GM06990 (cell line): Measurements from ENCODE around the gene PON3.

ENCODE experiments used
- DNase-seq: peaks from one replicate; pipeline ENCODE4 v3.0.0-alpha.2; 2011; ENCODE audit not compliant: insufficient read length; ENCODE audit errors: extremely low read depth
- H3K27me3 ChIP-seq: replicated peaks from 2 replicates; pipeline ENCODE4 v1.6.0; 2011; ENCODE audit warnings: low read length; ENCODE audit not compliant: control insufficient read depth, insufficient read depth
- H3K36me3 ChIP-seq: 2 replicates; pipeline ENCODE4 v1.5.1; 2011; ENCODE audit warnings: low read length; ENCODE audit not compliant: control insufficient read depth, insufficient read depth
- H3K4me3 ChIP-seq: replicated peaks from 2 replicates; pipeline ENCODE4 v1.5.1; 2011; ENCODE audit warnings: low read depth, mild to moderate bottlenecking, control low read depth, low read length
- TF ChIP-seq, protein P1 (sequence below): IDR thresholded peaks from 2 replicates; pipeline ENCODE4 v1.5.1; 2011; ENCODE audit warnings: low read length, control low read depth, mild to moderate bottlenecking, inconsistent platforms; ENCODE audit not compliant: insufficient read depth, poor library complexity, severe bottlenecking

The PON3 gene

DNA sequence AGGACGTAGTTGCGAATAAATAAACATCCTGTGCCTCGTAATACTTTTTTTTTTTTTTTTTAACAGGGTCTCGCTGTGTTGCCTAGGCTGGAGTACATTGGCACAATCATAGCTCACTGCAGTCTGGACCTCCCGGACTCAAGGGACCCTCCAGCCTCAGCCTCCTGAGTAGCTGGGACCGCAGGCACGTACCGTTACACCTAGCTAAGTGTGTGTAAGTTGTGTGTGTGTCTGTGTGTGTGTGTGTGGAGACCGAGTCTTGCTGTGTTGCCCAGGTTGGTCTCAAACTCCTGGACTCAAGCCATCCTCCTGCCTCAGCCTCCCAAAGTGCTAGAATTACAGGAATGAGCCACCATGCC is 39.2 kb upstream of the PON3 start:
- no peak for DNase-seq
- Histone ChIP-seq H3K27me3 (no peaks in the 10 kb centered on the region), H3K4me3 (no peak overlapping the region), H3K36me3 (no peaks in the 10 kb centered on the region)
- TF ChIP-seq, protein P1, sequence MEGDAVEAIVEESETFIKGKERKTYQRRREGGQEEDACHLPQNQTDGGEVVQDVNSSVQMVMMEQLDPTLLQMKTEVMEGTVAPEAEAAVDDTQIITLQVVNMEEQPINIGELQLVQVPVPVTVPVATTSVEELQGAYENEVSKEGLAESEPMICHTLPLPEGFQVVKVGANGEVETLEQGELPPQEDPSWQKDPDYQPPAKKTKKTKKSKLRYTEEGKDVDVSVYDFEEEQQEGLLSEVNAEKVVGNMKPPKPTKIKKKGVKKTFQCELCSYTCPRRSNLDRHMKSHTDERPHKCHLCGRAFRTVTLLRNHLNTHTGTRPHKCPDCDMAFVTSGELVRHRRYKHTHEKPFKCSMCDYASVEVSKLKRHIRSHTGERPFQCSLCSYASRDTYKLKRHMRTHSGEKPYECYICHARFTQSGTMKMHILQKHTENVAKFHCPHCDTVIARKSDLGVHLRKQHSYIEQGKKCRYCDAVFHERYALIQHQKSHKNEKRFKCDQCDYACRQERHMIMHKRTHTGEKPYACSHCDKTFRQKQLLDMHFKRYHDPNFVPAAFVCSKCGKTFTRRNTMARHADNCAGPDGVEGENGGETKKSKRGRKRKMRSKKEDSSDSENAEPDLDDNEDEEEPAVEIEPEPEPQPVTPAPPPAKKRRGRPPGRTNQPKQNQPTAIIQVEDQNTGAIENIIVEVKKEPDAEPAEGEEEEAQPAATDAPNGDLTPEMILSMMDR, result no peak

DNA sequence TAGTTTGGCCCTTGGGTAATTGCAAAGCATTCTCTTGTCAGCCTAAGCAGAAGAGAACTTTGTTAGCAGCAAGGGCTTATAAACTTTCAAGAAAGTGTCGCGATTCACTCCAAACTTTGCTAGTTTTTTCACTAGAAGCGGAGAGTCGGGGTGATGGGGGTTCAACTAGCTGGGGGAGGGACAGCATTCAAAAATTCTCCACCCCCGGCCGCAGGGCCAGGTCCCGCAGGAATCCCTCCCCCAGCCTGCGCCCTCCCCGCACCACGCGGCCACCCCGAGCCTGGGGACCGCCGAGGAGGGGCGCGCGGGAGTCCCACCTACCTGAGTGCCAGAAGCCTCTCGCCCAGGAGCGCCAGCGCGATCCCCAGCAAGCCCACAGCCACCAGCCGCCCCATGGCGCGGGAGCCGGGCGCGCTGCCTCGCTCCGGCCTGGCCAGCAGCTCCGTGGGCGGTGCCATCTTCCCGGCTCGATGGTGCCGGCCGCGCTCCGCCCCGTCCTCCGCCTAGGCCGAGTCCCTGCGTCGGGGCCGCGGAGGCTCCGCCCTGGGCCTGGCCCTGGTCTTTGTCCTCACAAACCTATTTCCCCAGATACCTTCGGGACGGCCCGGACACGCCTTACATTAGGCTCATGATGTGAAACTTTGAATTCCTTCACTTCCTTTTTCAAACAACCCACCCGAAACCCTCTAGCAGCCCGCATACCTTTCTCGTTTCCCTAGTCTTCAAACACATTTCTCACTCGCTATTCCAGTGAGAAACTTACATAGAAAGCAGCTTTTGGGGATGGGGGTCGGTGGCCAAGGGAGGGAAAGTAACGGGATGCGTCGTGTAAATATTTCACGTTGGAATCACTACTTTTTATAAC is 38.6 kb upstream of the PON3 start, which contains the start of gene PON2:
TSS of gene PON2 (minus strand) at position 472 of the 865 bp plus-strand sequence. CDS start at position 395, 77 bp downstream.
- TF ChIP-seq, protein P1, result no peak
- no peaks in the 10 kb centered on the region for H3K27me3 ChIP-seq
- H3K36me3 ChIP-seq, result no peaks in the 10 kb centered on the region
- peak; percentile 88 for DNase-seq
- H3K4me3 ChIP-seq, result peak within 1 kb of the TSS; percentile 54

DNA sequence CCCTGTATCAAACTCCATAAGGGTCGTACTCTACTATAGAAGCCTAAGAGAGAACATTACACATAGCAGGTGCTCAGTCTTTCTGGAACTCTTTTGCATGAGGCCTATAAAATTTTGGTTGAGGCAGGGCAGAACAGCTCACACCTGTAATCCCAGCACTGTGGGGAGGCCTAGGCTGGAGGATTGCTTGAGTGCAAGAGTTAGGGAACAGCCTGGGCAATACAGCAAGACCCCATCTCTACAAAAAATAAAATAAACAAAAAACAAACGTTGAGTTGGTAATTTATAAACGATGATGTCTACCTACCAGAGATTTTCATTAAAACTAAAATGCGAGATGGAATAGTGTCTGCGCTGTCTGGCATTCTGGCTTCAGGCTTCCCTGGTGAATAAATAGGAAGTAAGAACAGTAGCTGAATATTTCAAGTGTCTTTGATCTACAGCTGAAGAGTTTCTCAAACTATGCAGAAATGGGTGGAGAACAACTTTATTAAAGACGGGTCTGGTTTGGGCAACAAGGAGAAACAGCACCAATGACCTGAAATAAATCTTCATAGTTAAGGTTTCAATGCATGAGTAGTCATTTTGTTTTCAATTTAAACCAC is 37.9 kb upstream of the PON3 start:
- DNase-seq, result peak; percentile 8
- no peaks in the 10 kb centered on the region for H3K36me3 ChIP-seq
- TF ChIP-seq, protein P1, result no peak
- H3K4me3 ChIP-seq, result peak overlapping the region; percentile 54
- H3K27me3 ChIP-seq, result no peaks in the 10 kb centered on the region

DNA sequence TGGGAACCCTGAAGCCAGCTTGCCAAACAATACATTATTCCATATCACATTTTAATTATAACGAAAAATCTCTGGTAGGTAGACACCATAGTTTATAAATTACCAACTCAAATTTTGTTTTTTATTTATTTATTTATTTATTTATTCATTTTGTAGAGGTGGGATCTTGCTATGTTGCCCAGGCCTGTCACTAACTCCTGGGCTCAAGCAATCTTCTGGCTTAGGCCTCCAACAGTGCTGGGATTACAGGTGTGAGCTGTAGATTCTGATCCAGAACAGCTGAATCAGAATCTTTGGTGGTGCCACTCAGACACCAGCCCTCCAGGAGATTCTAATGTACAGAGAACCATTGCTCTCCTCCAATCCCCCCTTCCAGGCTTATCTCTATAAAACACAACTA is 37.0 kb upstream of the PON3 start:
- Histone ChIP-seq H3K27me3 (no peaks in the 10 kb centered on the region), H3K4me3 (no peak overlapping the region), H3K36me3 (no peaks in the 10 kb centered on the region)
- no peak for DNase-seq
- TF ChIP-seq, protein P1, result no peak

DNA sequence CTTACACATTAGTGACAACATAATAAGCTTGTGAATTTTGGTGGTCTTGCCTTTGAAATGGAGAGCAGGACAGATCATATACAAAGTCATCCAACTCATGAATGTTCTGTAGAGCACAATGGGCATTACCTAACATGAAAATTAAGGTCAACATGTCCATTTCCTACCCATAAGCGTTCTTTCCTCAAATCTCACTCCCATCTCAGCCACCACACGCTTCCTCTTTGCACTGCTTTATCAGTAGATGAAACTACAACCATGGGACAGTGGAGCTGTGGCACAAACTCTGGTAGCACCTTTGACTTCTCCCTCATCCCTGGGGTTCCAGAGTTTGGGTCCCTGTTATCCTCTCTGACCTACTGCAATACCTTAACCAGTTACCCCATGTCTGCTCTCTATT is 36.4 kb upstream of the PON3 start:
- no peak for DNase-seq
- H3K36me3 ChIP-seq, result no peaks in the 10 kb centered on the region
- no peak overlapping the region for H3K4me3 ChIP-seq
- TF ChIP-seq, protein P1, result no peak
- no peaks in the 10 kb centered on the region for H3K27me3 ChIP-seq
